H1 (cell line): Measurements from ENCODE around the gene AMPD3. TPM values are rescaled to one million over a fixed set of nuclear protein-coding genes. Genes with fewer than 3 reads are reported as not detected.

ENCODE experiments used
- CTCF ChIA-PET: fragments of 300-600 bp; sonication (Branson Sonifier 250); formaldehyde crosslinking; loops from one replicate; lab custom pipeline; 2021; ENCODE audit not compliant: partially characterized antibody; lab: Charles Lee
- POLR2A ChIA-PET: fragments of 300-600 bp; sonication (Branson Sonifier 250); formaldehyde crosslinking; loops from one replicate; lab custom pipeline; 2021; ENCODE audit warnings: inconsistent platforms; ENCODE audit not compliant: partially characterized antibody; lab: Charles Lee
- DNase-seq, 2 experiments: peaks; one replicate each; pipeline versions ENCODE4 v3.0.0 to v3.0.0-alpha.2; 2010 to 2022; ENCODE audit warnings: low spot score in 2 of 2, low read depth in 1 of 2, mixed read lengths in 1 of 2
- FAIRE-seq: peaks from 2 replicates; lab custom pipeline; 2011; peaks lifted over from hg19 to GRCh38; lab: Jason Lieb, UNC
- H2AFZ ChIP-seq: 2 replicates; pipeline ENCODE4 v1.8.1; 2012; ENCODE audit warnings: low read length, inconsistent platforms
- H2AK5ac ChIP-seq: 2 replicates; pipeline ENCODE4 v1.6.1; 2013; ENCODE audit warnings: low read depth, low read length
- H2BK120ac ChIP-seq: replicated peaks from 2 replicates; pipeline ENCODE3; 2013; ENCODE audit warnings: low read depth, low read length, inconsistent platforms
- H2BK12ac ChIP-seq: 2 replicates; pipeline ENCODE4 v1.6.1; 2013; ENCODE audit warnings: low read depth, low read length
- H2BK15ac ChIP-seq: 2 replicates; pipeline ENCODE4 v1.6.1; 2013; ENCODE audit warnings: low read length
- H2BK20ac ChIP-seq: 2 replicates; pipeline ENCODE4 v1.6.1; 2013; ENCODE audit warnings: low read length
- H2BK5ac ChIP-seq: 2 replicates; pipeline ENCODE4 v1.6.1; 2013; ENCODE audit warnings: low read depth, low read length
- H3K14ac ChIP-seq: 2 replicates; pipeline ENCODE4 v1.6.1; 2013; ENCODE audit warnings: inconsistent platforms; ENCODE audit not compliant: insufficient read length
- H3K18ac ChIP-seq: 2 replicates; pipeline ENCODE4 v1.6.1; 2013; ENCODE audit warnings: low read length; ENCODE audit errors: extremely low read depth
- H3K23ac ChIP-seq: 2 replicates; pipeline ENCODE4 v1.6.1; 2013; ENCODE audit warnings: inconsistent platforms; ENCODE audit not compliant: insufficient read length
- H3K23me2 ChIP-seq: 2 replicates; pipeline ENCODE4 v1.6.1; 2013; ENCODE audit warnings: low read depth, low read length
- H3K27ac ChIP-seq: 2 replicates; pipeline ENCODE4 v1.6.1; 2011; ENCODE audit warnings: low read depth, low read length, inconsistent platforms
- H3K27me3 ChIP-seq, 4 experiments: replicated peaks in 1 of 4; 1 replicate in 1 of 4; 2 replicates in 3 of 4; pipeline versions ENCODE4 v1.6.1 to v1.8.1; 2011 to 2013; ENCODE audit warnings: low read length in 3 of 4, mild to moderate bottlenecking in 3 of 4, inconsistent platforms in 2 of 4, mixed read lengths in 2 of 4, moderate library complexity in 1 of 4; ENCODE audit not compliant: control insufficient read depth in 3 of 4, insufficient read depth in 3 of 4; ENCODE audit errors: extremely low read depth in 1 of 4
- H3K36me3 ChIP-seq, 4 experiments: 2 replicates each; pipeline versions ENCODE4 v1.6.1 to v1.8.1; 2011 to 2013; ENCODE audit warnings: mild to moderate bottlenecking in 4 of 4, low read length in 3 of 4, moderate library complexity in 2 of 4, control low read depth in 1 of 4, inconsistent platforms in 1 of 4; ENCODE audit not compliant: insufficient read depth in 4 of 4, control insufficient read depth in 2 of 4
- H3K4ac ChIP-seq: replicated peaks from 2 replicates; pipeline ENCODE3; 2013; ENCODE audit warnings: low read length, low read depth, mixed read lengths, inconsistent platforms; ENCODE audit not compliant: insufficient read length
- H3K4me1 ChIP-seq, 4 experiments: replicated peaks in 1 of 4; 1 replicate in 1 of 4; 2 replicates in 3 of 4; pipeline versions ENCODE4 v1.6.1 to v1.8.1; 2011 to 2013; ENCODE audit warnings: low read length in 3 of 4, inconsistent platforms in 2 of 4, mixed read lengths in 1 of 4; ENCODE audit not compliant: insufficient read depth in 4 of 4, control insufficient read depth in 3 of 4
- H3K4me2 ChIP-seq, 2 experiments: 2 replicates each; pipeline versions ENCODE4 v1.6.1 to v1.8.1; 2011 to 2013; ENCODE audit warnings: low read depth in 2 of 2, low read length in 2 of 2, control low read depth in 1 of 2, inconsistent platforms in 1 of 2, mild to moderate bottlenecking in 1 of 2; ENCODE audit not compliant: insufficient read depth in 1 of 2
- H3K4me3 ChIP-seq, 4 experiments: fragments of 200-600, 300-600 bp in 1 of 4; sonication (generic), shearing (Covaris generic), sonication (Bioruptor Twin) in 1 of 4; 2 replicates each; pipeline versions ENCODE4 v1.5.1 to v1.8.1; 2011 to 2016; ENCODE audit warnings: low read length in 4 of 4, low read depth in 3 of 4, control low read depth in 2 of 4, inconsistent platforms in 2 of 4, mild to moderate bottlenecking in 2 of 4, mixed read lengths in 1 of 4, moderate library complexity in 1 of 4; ENCODE audit not compliant: insufficient read depth in 2 of 4; ENCODE audit errors: extremely low read depth in 1 of 4
- H3K56ac ChIP-seq: replicated peaks from 2 replicates; pipeline ENCODE3; 2013; ENCODE audit warnings: low read depth, mild to moderate bottlenecking, mixed read lengths, low read length, inconsistent platforms; ENCODE audit not compliant: insufficient read length
- H3K79me1 ChIP-seq: 2 replicates; pipeline ENCODE4 v1.6.1; 2013; ENCODE audit warnings: low read depth, low read length, control low read depth
- H3K79me2 ChIP-seq, 2 experiments: 2 replicates each; pipeline versions ENCODE4 v1.6.1 to v1.8.1; 2012 to 2013; ENCODE audit warnings: low read length in 2 of 2, mild to moderate bottlenecking in 2 of 2, inconsistent platforms in 1 of 2; ENCODE audit not compliant: insufficient read depth in 2 of 2, control insufficient read depth in 1 of 2
- H3K9ac ChIP-seq, 4 experiments: replicated peaks in 1 of 4; 1 replicate in 1 of 4; 2 replicates in 3 of 4; pipeline versions ENCODE4 v1.6.1 to v1.8.1; 2011 to 2013; ENCODE audit warnings: low read depth in 3 of 4, low read length in 3 of 4, control low read depth in 2 of 4, mild to moderate bottlenecking in 2 of 4, moderate library complexity in 2 of 4, inconsistent platforms in 1 of 4; ENCODE audit errors: extremely low read depth in 1 of 4
- H3K9me3 ChIP-seq, 2 experiments: 2 replicates each; pipeline versions ENCODE4 v1.6.1 to v1.8.1; 2012 to 2013; ENCODE audit warnings: mild to moderate bottlenecking in 2 of 2, moderate library complexity in 2 of 2, control low read depth in 1 of 2, inconsistent platforms in 1 of 2, low read depth in 1 of 2, low read length in 1 of 2, mixed read lengths in 1 of 2; ENCODE audit not compliant: insufficient read depth in 2 of 2
- H4K20me1 ChIP-seq, 2 experiments: replicated peaks in 1 of 2; 2 replicates each; pipeline versions ENCODE3 to v1.8.1; 2011 to 2013; ENCODE audit warnings: inconsistent platforms in 2 of 2, low read length in 2 of 2, mild to moderate bottlenecking in 1 of 2; ENCODE audit not compliant: insufficient read depth in 2 of 2, control insufficient read depth in 1 of 2
- H4K5ac ChIP-seq: 2 replicates; pipeline ENCODE4 v1.6.1; 2013; ENCODE audit warnings: low read length, low read depth, mixed read lengths, inconsistent platforms; ENCODE audit not compliant: insufficient read length
- H4K8ac ChIP-seq: 2 replicates; pipeline ENCODE4 v1.8.0; 2013; ENCODE audit warnings: mild to moderate bottlenecking, moderate library complexity, low read length, inconsistent platforms; ENCODE audit not compliant: insufficient read depth; ENCODE audit errors: extremely low read depth
- H4K91ac ChIP-seq: replicated peaks from 2 replicates; pipeline ENCODE3; 2013; ENCODE audit warnings: low read length, mixed read lengths, inconsistent platforms; ENCODE audit not compliant: insufficient read length
- EP300 ChIP-seq, 2 experiments: IDR thresholded peaks; 1 replicate in 1 of 2; 2 replicates in 1 of 2; pipeline ENCODE4 v1.6.1; 2011 to 2012; ENCODE audit warnings: low read depth in 2 of 2, low read length in 2 of 2, mild to moderate bottlenecking in 2 of 2, borderline replicate concordance in 1 of 2, inconsistent platforms in 1 of 2, moderate library complexity in 1 of 2
- POU5F1 ChIP-seq: IDR thresholded peaks from 2 replicates; pipeline ENCODE4 v1.6.1; 2011; ENCODE audit warnings: low read depth, mild to moderate bottlenecking, low read length, moderate library complexity
- USF2 ChIP-seq: IDR thresholded peaks from 2 replicates; pipeline ENCODE4 v1.6.1; 2011; ENCODE audit warnings: low read length, improper control_type of control experiment
- WGBS, 2 experiments: shearing (Covaris generic) in 1 of 2; methylation state at CpG; one replicate each; pipeline versions ENCODE4 v1.1.6 to v1.1.7; 2013 to 2015; ENCODE audit warnings: low lambda C conversion rate in 2 of 2, mixed read lengths in 2 of 2, inconsistent platforms in 1 of 2, low coverage in 1 of 2, missing lambda C conversion rate in 1 of 2; ENCODE audit not compliant: insufficient replicate concordance in 2 of 2, insufficient coverage in 1 of 2, insufficient read length in 1 of 2; ENCODE audit errors: extremely low coverage in 1 of 2, missing lambda C conversion rate in 1 of 2; 5-methylcytosine and 5-hydroxymethylcytosine counted together
- polyA plus RNA-seq, 7 experiments: library from polyadenylated mRNA; depleted of rRNA in 3 of 7; stranded (reverse) in 5 of 7; unstranded in 2 of 7; fragments of >200 nt in 5 of 7; fragments of 200-250 nt in 2 of 7; gene quantifications; 1 replicate in 5 of 7; 2 replicates in 1 of 7; 4 replicates in 1 of 7; pipeline versions ENCODE4 v1.2.1 to v1.2.3, GENCODE V29; 2011 to 2013; ENCODE audit warnings: missing spikeins in 2 of 7, mixed read lengths in 2 of 7
- total RNA-seq: library from RNA; stranded (reverse); fragmentation: NEBNext Ultra II Directional; extraction: Animal tissue kit (Norgen Biotek cat#: 25700); gene quantifications from 2 replicates; pipeline ENCODE4 v1.2.1, GENCODE V29; 2021

The AMPD3 gene
- total and polyA plus RNA-seq, 2 of the 8 experiments (the other 6 are each of a cell fraction or from before 2014, with no cell fraction given): 4.0 to 6.3 TPM

DNA sequence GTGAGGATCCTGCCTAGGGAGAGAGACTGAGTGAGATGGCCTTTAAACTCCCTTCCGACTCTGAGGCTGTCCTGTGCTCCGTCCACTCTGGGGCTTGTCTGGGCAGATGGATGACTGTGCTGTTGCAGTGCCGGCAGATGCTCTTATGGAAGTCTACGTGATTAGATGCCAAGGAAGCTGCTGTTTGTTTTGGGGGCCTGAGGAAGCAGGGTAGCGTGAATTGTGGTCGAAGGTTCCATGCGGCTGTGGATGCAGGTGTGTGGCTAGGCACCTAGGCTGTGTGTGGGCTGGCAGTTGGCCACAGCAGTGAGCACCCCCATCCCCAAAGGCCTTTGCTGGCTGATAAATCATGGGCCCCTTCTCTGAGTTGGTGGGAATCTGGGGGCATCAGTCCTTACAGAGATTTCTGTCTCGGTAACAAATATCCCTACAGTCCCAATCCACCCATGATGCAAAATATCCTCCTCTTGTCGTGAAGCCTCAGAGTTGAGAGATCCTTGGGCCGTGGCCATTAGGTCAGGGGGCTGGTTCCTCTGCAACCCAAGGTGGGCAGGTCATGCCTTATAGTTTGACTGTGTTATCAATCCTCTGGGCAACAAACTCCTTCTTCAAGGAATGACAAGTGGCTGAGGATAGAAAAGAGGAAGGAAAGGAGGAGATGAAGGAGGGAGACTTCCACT lies 31.2 kb downstream of the AMPD3 start:
- FAIRE-seq: no peak
- no peak overlapping the region for H4K8ac ChIP-seq

More for the DNA sequence above, 31.2 kb downstream of the AMPD3 start:
- Histone ChIP-seq H3K36me3 (no peaks in the 10 kb centered on the region), H3K4me1 (peaks cover 0 to 1% (median 0%) of the 10 kb centered on the region in 4 experiments; a peak in 1 of 7 replicates), H2BK120ac (no peak overlapping the region), H2AFZ (no peak overlapping the region), H3K14ac (no peak overlapping the region), H3K18ac (no peak overlapping the region), H3K79me2 (no peaks in the 10 kb centered on the region), H3K23me2 (no peaks in the 10 kb centered on the region), H3K4me2 (no peak overlapping the region), H3K27ac (no peak overlapping the region), H3K4ac (no peak overlapping the region), H3K79me1 (no peaks in the 10 kb centered on the region), H3K23ac (no peak overlapping the region), H4K5ac (no peak overlapping the region), H2BK15ac (no peak overlapping the region), H4K91ac (no peak overlapping the region), H2BK12ac (no peak overlapping the region), H3K27me3 (no peaks in the 10 kb centered on the region), H2BK20ac (no peak overlapping the region), H3K9ac (no peak overlapping the region), H2AK5ac (no peak overlapping the region), H3K4me3 (no peak overlapping the region), H3K9me3 (no peaks in the 10 kb centered on the region), H4K20me1 (no peaks in the 10 kb centered on the region), H3K56ac (no peak overlapping the region), H2BK5ac (no peak overlapping the region)
- ChIA-PET POLR2A (no interaction called here), CTCF (no interaction called here)
- DNase-seq: no peak
- TF ChIP-seq USF2 (no peak), POU5F1 (no peak), EP300 (IDR thresholded peaks at IDR 0.05; ENCODE audit: borderline replicate concordance in 1 of 2, low read depth in 2 of 2, low read length in 2 of 2) (no peak)
- WGBS, 2 experiments: 95% methylated on average over 10 of the region's 10 CpGs; no CpG with 5 or more reads in 1 of the 2 experiments
